Hepatocyte (in vitro differentiated cells): ENCODE results near the gene CLEC11A. TPM values are rescaled to one million over a fixed set of nuclear protein-coding genes. Genes with fewer than 3 reads are reported as not detected.

Experiments used
- polyA plus RNA-seq: library from polyadenylated mRNA; unstranded; fragments of >200 nt; fragmentation: Nextera tagmentation; extraction: Ambion mirVana; gene quantifications from 2 replicates; pipeline ENCODE4 v1.2.1, GENCODE V29; 2016
- total RNA-seq: library from RNA; depleted of rRNA; stranded (reverse); fragments of >200 nt; gene quantifications from 2 replicates; pipeline ENCODE4 v1.2.3, GENCODE V29; 2014

Gene CLEC11A
- total and polyA plus RNA-seq, 2 experiments from 2014 or later = 27.6 to 72.4 TPM

Other genes starting within 250 kb of the CLEC11A start
- 147 and 160 TPM in 2 replicates for gene EMC10, start 246.9 kb upstream of the CLEC11A start, total RNA-seq
- 31.3 and 35.6 TPM in 2 replicates for gene EMC10, start 246.9 kb upstream of the CLEC11A start, polyA plus RNA-seq
- gene GARIN5A, start 246.5 kb upstream of the CLEC11A start, total RNA-seq = 2.7 and 5.0 TPM in 2 replicates
- 10.4 and 11.5 TPM in 2 replicates for gene GARIN5A, start 246.5 kb upstream of the CLEC11A start, polyA plus RNA-seq
- 19.0 and 28.1 TPM in 2 replicates for gene JOSD2, start 212.2 kb upstream of the CLEC11A start, total RNA-seq
- 81.8 and 82.9 TPM in 2 replicates for gene JOSD2, start 212.2 kb upstream of the CLEC11A start, polyA plus RNA-seq
- 9.0 and 9.2 TPM in 2 replicates for gene ASPDH, start 209.5 kb upstream of the CLEC11A start, total RNA-seq
- 5.2 and 7.4 TPM in 2 replicates for gene ASPDH, start 209.5 kb upstream of the CLEC11A start, polyA plus RNA-seq
- gene LRRC4B, start 154.9 kb upstream of the CLEC11A start, total RNA-seq = 6.0 and 7.7 TPM in 2 replicates
- gene LRRC4B, start 154.9 kb upstream of the CLEC11A start, polyA plus RNA-seq = 1.8 and 2.1 TPM in 2 replicates
- 0.48 and 1.5 TPM in 2 replicates for gene SYT3, start 83.5 kb upstream of the CLEC11A start, total RNA-seq
- gene SYT3, start 83.5 kb upstream of the CLEC11A start, polyA plus RNA-seq = 2.2 and 4.3 TPM in 2 replicates
- 2.2 and 4.1 TPM in 2 replicates for gene C19orf81, start 73.9 kb upstream of the CLEC11A start, total RNA-seq
- gene C19orf81, start 73.9 kb upstream of the CLEC11A start, polyA plus RNA-seq = 12.4 and 14.7 TPM in 2 replicates
- gene SHANK1, start 3.6 kb upstream of the CLEC11A start, total RNA-seq = 0.24 and 2.3 TPM in 2 replicates
- 0.56 and 1.4 TPM in 2 replicates for gene SHANK1, start 3.6 kb upstream of the CLEC11A start, polyA plus RNA-seq
- not detected in 2 replicates for gene GPR32, start 47.1 kb downstream of the CLEC11A start, total RNA-seq
- not detected in 2 replicates for gene GPR32, start 47.1 kb downstream of the CLEC11A start, polyA plus RNA-seq
- gene ACP4, start 67.1 kb downstream of the CLEC11A start, total RNA-seq = not detected in 2 replicates
- not detected in 2 replicates for gene ACP4, start 67.1 kb downstream of the CLEC11A start, polyA plus RNA-seq
- 2.7 and 3.9 TPM in 2 replicates for gene KLK1, start 100.4 kb downstream of the CLEC11A start, total RNA-seq
- 6.6 and 8.2 TPM in 2 replicates for gene KLK1, start 100.4 kb downstream of the CLEC11A start, polyA plus RNA-seq
- not detected in 2 replicates for gene KLK15, start 110.2 kb downstream of the CLEC11A start, total RNA-seq
- not detected in 2 replicates for gene KLK15, start 110.2 kb downstream of the CLEC11A start, polyA plus RNA-seq
- not detected in 2 replicates for gene KLK3, start 131.6 kb downstream of the CLEC11A start, total RNA-seq
- 0.60 TPM in 1 of 2 replicates, not detected in the other for gene KLK3, start 131.6 kb downstream of the CLEC11A start, polyA plus RNA-seq
- gene KLK2, start 150.1 kb downstream of the CLEC11A start, total RNA-seq = not detected in 2 replicates
- gene KLK2, start 150.1 kb downstream of the CLEC11A start, polyA plus RNA-seq = not detected in 2 replicates
- not detected in 2 replicates for gene KLK4, start 188.0 kb downstream of the CLEC11A start, total RNA-seq
- 0.28 and 0.33 TPM in 2 replicates for gene KLK4, start 188.0 kb downstream of the CLEC11A start, polyA plus RNA-seq
- gene KLK5, start 229.7 kb downstream of the CLEC11A start, total RNA-seq = not detected in 2 replicates
- gene KLK5, start 229.7 kb downstream of the CLEC11A start, polyA plus RNA-seq = 0.24 TPM in 1 of 2 replicates, not detected in the other
- 1.1 and 2.0 TPM in 2 replicates for gene KLK6, start 246.2 kb downstream of the CLEC11A start, total RNA-seq
- gene KLK6, start 246.2 kb downstream of the CLEC11A start, polyA plus RNA-seq = 5.4 and 7.6 TPM in 2 replicates